Activated effector memory CD4-positive, alpha-beta T cell treated with Interleukin-2 at 50 U/mL for 16 hours (primary cell): ENCODE results near the gene GNA12.
"Not testable (repeated sequence)": the region's sequence is repeated elsewhere in the genome, so short reads cannot be mapped to it uniquely, and the experiment has no call there.

ENCODE experiments used
- DNase-seq: peaks from one replicate; pipeline ENCODE4 v3.0.0-alpha.2; 2020

GNA12 gene

GRCh38 chr7:2708547-2709310, 135.4 kb downstream of the GNA12 start:
- no peak for DNase-seq

- no peak for DNase-seq
These were observed 136.1 kb downstream of the GNA12 start for GRCh38 chr7:2708041-2708440.

GRCh38 chr7:2707481-2707880, 136.6 kb downstream of the GNA12 start:
- DNase-seq: no peak

- DNase-seq: no peak
These were observed 137.4 kb downstream of the GNA12 start for GRCh38 chr7:2706685-2707126.

- no peak for DNase-seq
These were observed 138.6 kb downstream of the GNA12 start for GRCh38 chr7:2705371-2706096.

- DNase-seq: no peak
These were observed 141.5 kb downstream of the GNA12 start for GRCh38 chr7:2702594-2702957.

GRCh38 chr7:2701832-2702593, 142.1 kb downstream of the GNA12 start:
- DNase-seq: no peak

- DNase-seq: no peak
These were observed 142.7 kb downstream of the GNA12 start for GRCh38 chr7:2701424-2701823.

- no peak for DNase-seq
These were observed 143.8 kb downstream of the GNA12 start for GRCh38 chr7:2700141-2700850.

- DNase-seq: no peak
These were observed 144.9 kb downstream of the GNA12 start for GRCh38 chr7:2699289-2699620.

GRCh38 chr7:2698581-2699288, 145.4 kb downstream of the GNA12 start:
- DNase-seq: peak; percentile 71

GRCh38 chr7:2694122-2694436, 150.0 kb downstream of the GNA12 start:
- not testable (repeated sequence) for DNase-seq

- DNase-seq: not testable (repeated sequence)
These were observed 150.5 kb downstream of the GNA12 start for GRCh38 chr7:2693420-2694121.

GRCh38 chr7:2692543-2692942, 151.6 kb downstream of the GNA12 start:
- DNase-seq: no peak

- DNase-seq: not testable (repeated sequence)
These were observed 152.1 kb downstream of the GNA12 start for GRCh38 chr7:2691932-2692439.

GRCh38 chr7:2691011-2691707, 152.9 kb downstream of the GNA12 start:
- DNase-seq: no peak

GRCh38 chr7:2689951-2690705, 154.0 kb downstream of the GNA12 start:
- no peak for DNase-seq

GRCh38 chr7:2689343-2689847, 154.7 kb downstream of the GNA12 start:
- DNase-seq: no peak

- no peak for DNase-seq
These were observed 155.4 kb downstream of the GNA12 start for GRCh38 chr7:2688409-2689342.
